Esophagus muscularis mucosa (tissue), 4 donors: ENCODE results near the gene HAUS1.

ENCODE experiments used
- EP300 ChIP-seq: sonication (generic); formaldehyde crosslinking; IDR thresholded peaks from one replicate; pipeline ENCODE4 v1.6.1; 2017; ENCODE audit warnings: antibody characterized with exemption
- POLR2A ChIP-seq: fragments of 450-650 bp; IDR thresholded peaks from one replicate; pipeline ENCODE4 v1.6.1; 2017; ENCODE audit warnings: antibody characterized with exemption, moderate library complexity, mild to moderate bottlenecking, low read depth
- TF ChIP-seq, protein P1 (sequence below), 3 experiments: fragments of 200-600 bp in 2 of 3; fragments of 450-650 bp in 1 of 3; sonication (generic) in 2 of 3; IDR thresholded peaks; one replicate each; pipeline ENCODE4 v1.5.1; 2017 to 2019; ENCODE audit warnings: antibody characterized with exemption in 3 of 3, mild to moderate bottlenecking in 2 of 3, moderate library complexity in 1 of 3

DNA sequence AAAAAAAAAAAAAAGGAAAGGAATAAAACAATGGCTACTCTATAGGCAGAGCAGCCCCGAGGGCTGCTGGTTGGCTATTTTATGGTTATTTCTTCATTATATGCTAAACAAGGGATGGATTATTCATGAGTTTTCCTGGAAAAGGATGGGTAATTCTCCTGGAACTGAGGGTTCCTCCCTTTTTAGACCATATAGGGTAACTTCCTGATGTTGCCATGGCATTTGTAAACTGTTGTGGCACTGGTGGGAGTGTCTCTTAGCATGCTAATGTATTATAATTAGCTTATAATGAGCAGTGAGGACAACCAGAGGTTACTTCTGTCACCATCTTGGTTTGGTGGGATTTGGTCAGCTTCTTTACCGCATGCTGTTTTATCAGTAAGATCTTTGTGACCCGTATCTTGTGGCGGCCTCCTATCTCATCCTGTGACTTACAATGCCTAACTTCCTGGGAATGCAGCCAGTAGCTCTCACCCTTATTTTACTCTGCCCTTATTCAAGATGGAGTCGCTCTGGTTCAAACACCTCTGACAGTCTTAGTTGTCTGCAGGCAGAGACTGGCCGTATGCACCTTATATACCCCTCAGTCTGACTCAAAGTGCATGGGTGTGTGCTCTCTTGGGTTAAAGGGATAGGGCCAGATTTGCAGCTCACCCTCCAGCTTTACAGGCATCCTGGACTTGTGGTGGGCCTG, 57.7 kb downstream of the HAUS1 start:
- no peak for TF ChIP-seq POLR2A
- TF ChIP-seq EP300: no peak
- TF ChIP-seq, protein P1, sequence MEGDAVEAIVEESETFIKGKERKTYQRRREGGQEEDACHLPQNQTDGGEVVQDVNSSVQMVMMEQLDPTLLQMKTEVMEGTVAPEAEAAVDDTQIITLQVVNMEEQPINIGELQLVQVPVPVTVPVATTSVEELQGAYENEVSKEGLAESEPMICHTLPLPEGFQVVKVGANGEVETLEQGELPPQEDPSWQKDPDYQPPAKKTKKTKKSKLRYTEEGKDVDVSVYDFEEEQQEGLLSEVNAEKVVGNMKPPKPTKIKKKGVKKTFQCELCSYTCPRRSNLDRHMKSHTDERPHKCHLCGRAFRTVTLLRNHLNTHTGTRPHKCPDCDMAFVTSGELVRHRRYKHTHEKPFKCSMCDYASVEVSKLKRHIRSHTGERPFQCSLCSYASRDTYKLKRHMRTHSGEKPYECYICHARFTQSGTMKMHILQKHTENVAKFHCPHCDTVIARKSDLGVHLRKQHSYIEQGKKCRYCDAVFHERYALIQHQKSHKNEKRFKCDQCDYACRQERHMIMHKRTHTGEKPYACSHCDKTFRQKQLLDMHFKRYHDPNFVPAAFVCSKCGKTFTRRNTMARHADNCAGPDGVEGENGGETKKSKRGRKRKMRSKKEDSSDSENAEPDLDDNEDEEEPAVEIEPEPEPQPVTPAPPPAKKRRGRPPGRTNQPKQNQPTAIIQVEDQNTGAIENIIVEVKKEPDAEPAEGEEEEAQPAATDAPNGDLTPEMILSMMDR (IDR thresholded peaks at IDR 0.05): no peak
